Urothelium cell line (cell line): ENCODE results near the gene SDC4.
A peak's percentile ranks its signal among the peaks of the same experiment; 100 is the strongest.

Experiments
- DNase-seq: peaks from one replicate; pipeline ENCODE4 v3.0.0; 2011; ENCODE audit warnings: low spot score, mixed read lengths
- FAIRE-seq: peaks from 2 replicates; lab custom pipeline; 2011; peaks lifted over from hg19 to GRCh38; lab: Jason Lieb, UNC

SDC4 gene

DNA sequence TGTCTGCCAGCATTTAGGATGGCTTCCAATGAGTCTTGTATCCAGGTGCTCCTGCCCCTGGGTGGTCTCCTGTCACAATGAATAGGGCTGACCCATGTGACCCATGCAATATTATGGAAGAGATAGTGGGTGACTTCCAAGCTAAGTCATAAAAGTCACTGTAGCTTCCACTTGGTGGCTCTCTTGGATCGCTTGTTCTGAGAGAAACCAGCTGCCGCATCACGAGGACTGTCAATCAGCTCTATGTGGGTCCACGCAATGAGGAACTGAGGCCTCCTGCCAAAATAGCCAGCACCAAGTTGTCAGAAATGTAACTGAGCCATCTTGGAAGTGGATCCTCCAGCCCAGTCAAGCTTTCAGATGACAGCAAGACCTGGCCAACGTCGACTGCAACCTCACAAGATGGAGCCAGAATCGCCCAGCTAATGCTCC, 25.3 kb downstream of the SDC4 start:
- DNase-seq = no peak
- FAIRE-seq = no peak

GRCh38 chr20:45320948-45321595, 27.2 kb downstream of the SDC4 start:
- DNase-seq (no peak), FAIRE-seq (no peak)

DNA sequence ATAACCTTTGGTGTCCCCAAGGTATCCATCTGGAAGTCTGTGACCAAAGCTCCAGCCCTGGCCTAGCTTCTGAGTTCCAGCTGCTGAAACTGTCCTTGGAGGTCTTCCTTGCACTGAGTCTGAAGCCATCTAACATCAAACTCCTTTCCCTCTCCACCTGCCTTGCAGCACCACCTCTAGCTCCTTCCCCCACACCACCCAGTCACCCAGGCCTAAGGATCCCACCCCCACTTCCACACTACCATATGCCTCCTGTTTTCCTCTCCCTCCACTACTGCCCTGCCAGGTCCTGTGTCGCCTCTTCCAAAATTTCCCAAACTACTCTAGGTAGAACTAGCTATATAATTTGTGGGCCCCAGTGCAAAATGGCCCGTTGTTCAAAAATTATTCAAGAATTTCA, 29.3 kb downstream of the SDC4 start:
- FAIRE-seq = no peak
- no peak for DNase-seq

- no peak for DNase-seq
- FAIRE-seq = no peak
Measured at GRCh38 chr20:45318386-45318939, 29.8 kb downstream of the SDC4 start.

GRCh38 chr20:45317826-45318225, 30.4 kb downstream of the SDC4 start:
- DNase-seq = no peak

DNA sequence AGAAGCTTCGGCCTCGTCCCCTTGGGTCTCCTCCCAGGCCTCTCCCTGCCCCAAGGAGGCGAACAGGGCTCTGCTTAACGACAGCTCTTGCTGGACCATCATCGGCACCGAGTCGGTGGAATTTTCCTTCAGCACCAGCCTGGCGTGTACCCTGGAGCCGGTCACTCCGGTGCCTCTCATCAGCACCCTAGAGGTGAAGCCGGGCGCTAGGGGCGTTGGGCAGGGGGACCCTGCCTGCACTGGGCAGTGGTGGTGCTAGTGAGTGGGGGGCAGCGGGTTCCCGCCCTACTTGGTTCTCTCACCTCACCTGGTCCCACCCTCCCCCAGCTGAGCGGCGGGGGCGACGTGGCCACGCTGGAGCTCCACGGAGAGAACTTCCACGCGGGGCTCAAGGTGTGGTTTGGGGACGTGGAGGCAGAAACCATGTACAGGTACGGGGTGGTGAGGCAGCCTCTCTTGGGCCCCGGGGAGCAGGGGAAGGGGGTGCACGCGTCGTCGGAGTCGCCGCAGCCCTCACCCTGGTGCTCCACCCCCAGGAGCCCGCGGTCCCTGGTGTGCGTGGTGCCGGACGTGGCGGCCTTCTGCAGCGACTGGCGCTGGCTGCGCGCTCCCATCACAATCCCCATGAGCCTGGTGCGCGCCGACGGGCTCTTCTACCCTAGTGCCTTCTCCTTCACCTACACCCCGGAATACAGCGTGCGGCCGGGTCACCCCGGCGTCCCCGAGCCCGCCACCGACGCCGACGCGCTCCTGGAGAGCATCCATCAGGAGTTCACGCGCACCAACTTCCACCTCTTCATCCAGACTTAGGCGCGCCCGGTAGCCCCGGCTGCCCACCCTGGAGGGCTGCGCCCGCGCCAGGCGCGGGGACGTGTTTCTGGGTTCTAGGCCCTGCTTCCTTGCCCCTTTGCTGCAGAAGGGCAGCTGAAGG, 31.8 kb downstream of the SDC4 start:
- DNase-seq (no peak), FAIRE-seq (no peak)

More at GRCh38 chr20:45317826-45318225, 30.4 kb downstream of the SDC4 start:
- FAIRE-seq = no peak

DNA sequence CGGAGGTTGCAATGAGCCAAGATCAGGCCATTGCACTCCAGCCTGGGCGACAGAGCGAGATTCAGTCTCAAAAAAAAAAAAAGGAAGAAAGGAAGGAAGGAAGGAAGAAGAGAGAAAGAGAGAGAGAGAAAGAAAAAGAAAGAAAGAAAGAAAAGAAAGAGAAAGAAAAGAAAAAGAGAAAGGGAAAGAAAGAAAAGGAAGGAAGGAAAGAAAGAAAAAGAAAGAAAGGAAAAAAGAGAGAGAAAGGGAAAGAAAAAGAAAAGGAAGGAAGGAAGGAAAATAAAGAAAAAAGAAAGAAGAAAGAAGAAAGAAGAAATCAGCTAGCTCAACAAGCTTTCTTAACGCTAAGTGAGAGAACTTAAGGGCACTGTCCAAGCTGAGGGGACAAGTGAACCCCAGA, 32.6 kb downstream of the SDC4 start:
- FAIRE-seq (no peak), DNase-seq (no peak)

GRCh38 chr20:45313943-45314342, 34.3 kb downstream of the SDC4 start:
- DNase-seq (no peak), FAIRE-seq (no peak)

DNA sequence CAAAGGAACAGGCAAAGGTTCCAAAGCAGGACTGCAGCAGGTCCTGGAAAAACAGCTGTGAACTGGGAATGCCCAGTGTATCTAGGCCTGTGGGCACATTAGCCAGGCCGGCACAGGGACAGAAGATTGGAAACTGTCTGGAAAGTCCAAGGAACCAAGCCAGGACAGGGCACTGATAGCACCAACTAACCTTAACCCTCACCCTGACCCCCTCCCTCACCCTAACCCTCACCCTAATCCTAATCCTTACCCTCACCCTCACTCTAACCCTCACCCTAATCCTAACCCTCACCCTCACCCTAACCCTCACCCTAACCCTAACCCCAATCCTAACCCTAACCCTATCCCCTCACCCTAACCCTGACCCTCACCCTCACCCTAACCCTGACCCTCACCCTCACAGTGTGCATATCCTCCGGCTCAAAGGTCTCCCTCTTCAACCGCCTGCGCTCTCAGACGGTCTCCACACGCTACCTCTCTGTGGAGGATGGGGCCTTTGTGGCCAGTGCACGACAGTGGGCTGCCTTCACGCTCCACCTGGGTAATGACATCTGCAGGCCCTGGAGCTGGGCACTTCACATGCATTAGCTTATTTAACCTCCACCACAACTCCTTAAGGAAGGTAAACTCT, 35.0 kb downstream of the SDC4 start:
- DNase-seq (no peak), FAIRE-seq (peak; percentile 89)

DNA sequence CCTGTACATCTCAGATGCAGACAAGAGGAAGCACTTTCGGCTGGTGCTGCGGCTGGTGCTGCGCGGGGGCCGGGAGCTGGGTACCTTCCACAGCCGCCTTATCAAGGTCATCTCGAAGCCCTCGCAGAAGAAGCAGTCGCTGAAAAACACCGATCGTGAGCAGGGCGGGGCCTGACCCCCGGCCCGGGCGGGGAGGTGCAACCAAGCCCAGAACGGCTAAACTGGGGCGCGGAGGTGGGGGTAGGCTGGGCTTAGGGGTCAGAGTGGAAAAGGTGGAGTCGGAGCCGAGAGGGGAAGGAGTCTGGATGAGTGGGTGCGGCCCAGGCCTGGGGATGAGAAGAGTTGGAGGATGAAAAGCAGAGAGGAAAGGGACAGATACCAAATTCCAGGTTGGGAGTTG, 36.0 kb downstream of the SDC4 start:
- no peak for FAIRE-seq
- DNase-seq = no peak

DNA sequence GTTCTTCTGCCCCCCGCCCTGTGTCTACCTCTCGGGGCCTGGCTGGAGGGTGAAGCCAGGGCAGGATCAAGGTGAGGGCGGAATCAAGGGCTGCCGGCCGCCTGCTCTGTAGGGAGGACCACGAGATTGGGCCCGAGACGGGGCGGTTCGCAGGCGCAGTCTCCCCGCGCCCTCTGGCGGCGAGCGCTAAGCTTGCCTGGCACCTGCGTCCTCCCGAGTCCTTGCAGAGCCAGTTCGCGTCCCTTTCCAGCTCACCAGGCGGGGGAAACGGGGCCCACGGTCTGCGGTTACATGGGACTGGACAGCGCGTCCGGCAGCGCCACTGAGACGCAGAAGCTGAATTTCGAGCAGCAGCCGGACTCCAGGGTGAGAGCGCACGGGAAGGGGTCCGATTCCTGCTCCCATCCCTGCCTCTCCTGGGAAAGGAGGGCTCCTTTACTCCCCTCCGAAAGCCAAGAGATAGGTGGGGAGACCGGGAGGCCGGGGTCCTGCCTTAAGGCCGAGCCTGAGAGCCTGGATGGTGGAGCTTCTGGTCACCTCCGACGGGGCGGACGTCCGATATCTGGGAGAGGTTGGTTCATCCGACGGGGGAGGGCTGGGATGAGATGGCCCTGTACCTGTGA, 36.5 kb downstream of the SDC4 start:
- DNase-seq (peak; percentile 94), FAIRE-seq (peak; percentile 90)

DNA sequence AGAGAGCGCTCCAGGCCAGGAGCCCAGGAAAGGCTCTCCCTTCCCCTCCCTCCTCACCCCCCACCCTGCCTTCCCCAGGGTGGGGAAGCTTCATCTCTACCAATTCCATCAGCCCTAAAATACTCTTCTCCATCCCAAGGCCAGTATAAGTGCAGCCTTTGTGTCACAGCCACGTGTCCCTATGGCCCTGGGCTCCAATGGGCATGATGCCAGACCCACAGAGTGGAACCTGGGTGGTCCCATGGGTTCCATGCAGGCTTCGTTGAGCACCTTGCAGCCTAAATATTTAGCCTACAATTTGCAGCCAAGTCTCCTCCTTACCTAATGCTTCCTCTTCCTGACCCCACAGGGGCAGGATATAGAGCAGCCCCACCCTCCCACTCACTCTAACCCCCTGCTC, 39.1 kb downstream of the SDC4 start:
- FAIRE-seq = peak; percentile 52
- DNase-seq = no peak

DNA sequence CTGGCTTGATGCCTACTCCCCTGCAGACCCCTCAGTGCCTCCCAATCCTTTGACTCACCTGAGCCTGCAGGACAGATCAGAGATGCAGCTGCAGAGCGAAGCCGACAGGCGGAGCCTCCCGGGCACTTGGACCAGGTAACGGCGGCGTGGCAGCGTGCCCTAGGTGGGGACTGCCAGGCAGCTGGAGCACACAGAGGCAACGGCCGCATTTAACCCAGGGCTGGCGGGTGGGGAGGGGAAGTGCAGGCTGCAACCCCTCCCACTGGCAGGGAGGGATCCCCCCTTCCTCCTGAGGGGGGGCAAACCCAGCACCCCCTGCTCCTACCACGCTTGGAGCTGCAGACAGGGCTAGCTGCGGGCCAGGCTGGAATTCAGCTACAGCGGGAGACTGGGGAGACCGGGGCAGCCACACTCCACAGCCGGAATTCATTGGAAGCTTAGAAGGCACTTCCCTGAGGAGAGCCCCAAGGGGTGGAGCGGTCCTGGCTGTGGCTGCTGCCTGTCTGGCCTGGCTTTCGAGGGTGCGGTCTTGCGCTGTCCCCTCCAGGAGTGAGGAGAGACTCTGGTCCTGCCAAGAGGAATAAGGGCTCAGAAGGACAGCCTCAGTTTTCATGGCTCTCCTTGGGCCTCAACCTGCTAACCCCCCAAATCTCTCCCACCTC, 40.0 kb downstream of the SDC4 start, which contains the start of gene MATN4:
MATN4 (minus strand) TSS at position 183 of the 662 bp plus-strand sequence. CDS start 2,717 bp downstream, outside the sequence.
- no peak for FAIRE-seq
- no peak for DNase-seq

- DNase-seq (no peak), FAIRE-seq (no peak)
Measured at GRCh38 chr20:45307076-45307640, 41.1 kb downstream of the SDC4 start.

DNA sequence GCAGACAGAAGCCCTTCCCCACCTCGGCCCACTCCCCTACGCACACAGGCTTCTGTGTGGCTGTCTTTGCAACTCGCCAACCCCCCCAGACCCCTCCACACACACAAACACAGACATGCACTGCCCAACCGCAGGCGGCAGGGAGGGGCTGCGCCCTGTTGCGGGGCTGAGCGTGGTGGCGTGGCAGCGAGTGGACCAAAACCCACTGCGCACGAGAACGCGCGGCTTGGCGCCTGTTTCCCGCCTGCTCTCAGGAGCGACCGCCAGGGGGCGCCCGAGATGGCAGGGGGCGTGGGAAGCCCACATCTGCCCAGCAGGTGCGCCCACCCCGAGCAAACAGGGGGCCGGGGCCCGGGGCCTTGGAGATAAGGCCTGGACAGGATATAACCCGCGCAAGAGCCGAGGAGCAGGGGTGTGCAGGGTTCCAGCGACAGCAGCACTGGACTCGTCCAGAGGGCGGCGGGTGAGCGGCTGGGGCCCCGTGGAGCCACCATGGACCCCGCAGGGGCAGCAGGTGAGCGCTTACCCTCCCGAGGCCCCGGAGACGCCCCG, 41.7 kb downstream of the SDC4 start, which contains the start of gene RBPJL:
RBPJL (plus strand) TSS at position 410 of the 552 bp plus-strand sequence; CDS start at position 493, 83 bp downstream.
- FAIRE-seq (peak; percentile 81), DNase-seq (peak; percentile 82)

- DNase-seq (no peak), FAIRE-seq (no peak)
Measured at GRCh38 chr20:45305262-45305661, 43.0 kb downstream of the SDC4 start.

DNA sequence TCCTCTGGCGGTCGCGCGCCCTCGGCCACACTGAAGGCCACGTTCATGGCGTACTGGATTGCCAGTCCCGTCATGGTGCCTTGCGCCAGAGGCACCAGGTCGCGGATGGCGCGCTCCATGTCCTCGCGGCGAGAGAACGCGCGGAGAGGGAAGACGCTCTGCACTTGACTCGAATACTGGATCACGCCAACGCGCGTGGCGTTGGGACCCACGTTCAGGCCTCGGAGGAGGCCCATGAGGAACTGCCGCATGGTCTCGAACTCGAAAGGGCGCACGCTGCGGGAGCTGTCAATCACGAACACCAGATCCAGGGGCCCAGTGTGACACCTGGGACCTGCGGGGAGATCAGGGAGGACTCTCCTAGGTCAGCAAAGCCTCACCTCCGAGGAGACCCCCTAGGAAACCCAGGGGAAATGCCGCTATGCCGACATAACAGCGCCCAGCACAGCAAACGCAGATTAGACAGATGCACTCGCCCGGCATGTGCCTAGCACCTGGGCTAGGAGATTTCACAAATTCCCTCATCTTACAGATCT, 43.7 kb downstream of the SDC4 start:
- FAIRE-seq (peak; percentile 72), DNase-seq (no peak)

GRCh38 chr20:45303586-45304463, 44.4 kb downstream of the SDC4 start:
- DNase-seq (no peak), FAIRE-seq (peak; percentile 9)
